22Rv1 (cell line): ENCODE results near the gene TEX22.

Source experiments
- CTCF ChIP-seq: fragments of 450-650 bp; IDR thresholded peaks from 2 replicates; pipeline ENCODE4 v1.5.1; 2017; ENCODE audit warnings: mild to moderate bottlenecking
- ZFX ChIP-seq: fragments of 450-650 bp; IDR thresholded peaks from 2 replicates; pipeline ENCODE4 v1.6.1; 2017; ENCODE audit warnings: antibody characterized with exemption, borderline replicate concordance

GRCh38 chr14:105358943-105359342 is 39.4 kb upstream of the TEX22 start:
- TF ChIP-seq CTCF (no peak), ZFX (no peak)
